Measurements from ENCODE around the gene FEM1A. TPM values are rescaled to one million over a fixed set of nuclear protein-coding genes. Genes with fewer than 3 reads are reported as not detected.
"Not testable (repeated sequence)": the region's sequence is repeated elsewhere in the genome, so short reads cannot be mapped to it uniquely, and the experiment has no call there.

The FEM1A gene
- total and polyA plus RNA-seq, 4 experiments from 2014 or later = 1.3 to 16.7 (median 9.9) TPM

- not testable (repeated sequence) for H3K27me3 ChIP-seq (ENCODE audit: insufficient read depth, low read length); H3K9me3 Mint-ChIP-seq; H3K27me3 Mint-ChIP-seq; H3K9me3 ChIP-seq (ENCODE audit: control insufficient read depth in 1 of 2, low read length in 2 of 2)
- H3K36me3 ChIP-seq (ENCODE audit: insufficient read depth, low read length) = peaks cover 35% of the 10 kb centered on the region
- ChIA-PET CTCF (ENCODE audit: partially characterized antibody) (interaction anchor here (1.0 to 5.8 kb wide), 10 partner anchors 8 to 221 kb away, joined by 3 to 162 read pairs (median 10); partner anchors contain the start of gene DPP9), POLR2A (ENCODE audit: partially characterized antibody) (interaction anchor here (0.7 to 4.9 kb wide), 10 partner anchors 8 to 1632 kb away, joined by 3 to 76 read pairs (median 6); partner anchors contain the start of genes DPP9, KDM4B, KHSRP and MYDGF)
- peaks cover 11 to 46% (median 28%) of the 10 kb centered on the region in 4 donors for H3K4me1 Mint-ChIP-seq
- peak in 1 of 5 donors; percentile 43 for DNase-seq
- peaks cover 36% of the 10 kb centered on the region for H3K4me1 ChIP-seq (ENCODE audit: insufficient read depth, low read length)
- peaks cover 7 to 35% of the 10 kb centered on the region in 2 donors for H3K36me3 Mint-ChIP-seq
- peak overlapping the region in 1 of 2 donors; percentile 74 for H3K4me3 ChIP-seq (ENCODE audit: low read length in 2 of 2)
- H3K27ac ChIP-seq (ENCODE audit: low read depth, low read length) = peak overlapping the region; percentile 89
- intact Hi-C loops (cut with micrococcal nuclease) = loop anchor here (5.0 kb wide), 1 partner anchor 215 kb away; no protein-coding TSS in a partner anchor
- peak overlapping the region; percentile 52 to 95 (median 73) for H3K27ac Mint-ChIP-seq
- H3K4me3 Mint-ChIP-seq = peak overlapping the region; percentile 76 to 90 (median 84)
These were observed 708 bp downstream of the FEM1A start for GRCh38 chr19:4792019-4792865.

GRCh38 chr19:4792866-4793195 is 1.3 kb downstream of the FEM1A start:
- intact Hi-C loops (cut with micrococcal nuclease) = loop anchor here (5.0 kb wide), 1 partner anchor 216 kb away; no protein-coding TSS in a partner anchor
- H3K27me3 ChIP-seq (ENCODE audit: insufficient read depth, low read length); H3K27me3 Mint-ChIP-seq; H3K9me3 ChIP-seq (ENCODE audit: control insufficient read depth in 1 of 2, low read length in 2 of 2); H3K4me3 ChIP-seq (ENCODE audit: low read length in 2 of 2); H3K9me3 Mint-ChIP-seq: not testable (repeated sequence)
- ChIA-PET POLR2A (ENCODE audit: partially characterized antibody) (interaction anchor here (2.2 to 4.9 kb wide), 2 partner anchors 16 to 69 kb away, joined by 6 to 76 read pairs; partner anchors contain the start of gene DPP9), CTCF (ENCODE audit: partially characterized antibody) (interaction anchor here (3.3 to 5.8 kb wide), 2 partner anchors 16 to 64 kb away, joined by 30 to 162 read pairs; partner anchors contain the start of gene DPP9)
- peak overlapping the region; percentile 54 to 84 (median 70) for H3K4me3 Mint-ChIP-seq
- H3K36me3 Mint-ChIP-seq = peaks cover 7 to 38% of the 10 kb centered on the region in 2 donors
- peaks cover 36% of the 10 kb centered on the region for H3K4me1 ChIP-seq (ENCODE audit: insufficient read depth, low read length)
- peak overlapping the region; percentile 89 for H3K27ac ChIP-seq (ENCODE audit: low read depth, low read length)
- H3K4me1 Mint-ChIP-seq = peaks cover 11 to 46% (median 28%) of the 10 kb centered on the region in 4 donors
- H3K36me3 ChIP-seq (ENCODE audit: insufficient read depth, low read length) = peaks cover 35% of the 10 kb centered on the region
- peak overlapping the region in 6 of 7 donors; percentile 18 to 73 (median 60) for H3K27ac Mint-ChIP-seq
- peak in 1 of 5 donors; percentile 45 for DNase-seq

- H3K4me3 ChIP-seq (ENCODE audit: low read length in 2 of 2); H3K27me3 ChIP-seq (ENCODE audit: insufficient read depth, low read length); H3K9me3 Mint-ChIP-seq; H3K27me3 Mint-ChIP-seq; DNase-seq; H3K27ac ChIP-seq (ENCODE audit: low read depth, low read length); H3K9me3 ChIP-seq (ENCODE audit: control insufficient read depth in 1 of 2, low read length in 2 of 2): not testable (repeated sequence)
- ChIA-PET CTCF (ENCODE audit: partially characterized antibody) (interaction anchor here (3.3 kb wide), 1 partner anchor 16 kb away, joined by 30 read pairs; no protein-coding TSS in a partner anchor), POLR2A (ENCODE audit: partially characterized antibody) (interaction anchor here (4.9 kb wide), 1 partner anchor 70 kb away, joined by 76 read pairs; the partner anchor contains the start of gene DPP9)
- peak overlapping the region in 7 of 8 donors; percentile 33 to 71 (median 61) for H3K4me3 Mint-ChIP-seq
- peaks cover 7 to 40% of the 10 kb centered on the region in 2 donors for H3K36me3 Mint-ChIP-seq
- H3K27ac Mint-ChIP-seq = peak overlapping the region in 4 of 7 donors; percentile 19 to 57 (median 45)
- peaks cover 11 to 46% (median 28%) of the 10 kb centered on the region in 4 donors for H3K4me1 Mint-ChIP-seq
- Histone ChIP-seq H3K4me1 (ENCODE audit: insufficient read depth, low read length) (peaks cover 36% of the 10 kb centered on the region), H3K36me3 (ENCODE audit: insufficient read depth, low read length) (peaks cover 35% of the 10 kb centered on the region)
- intact Hi-C loops (cut with micrococcal nuclease) = loop anchor here (5.0 kb wide), 1 partner anchor 216 kb away; no protein-coding TSS in a partner anchor
These were observed 1.7 kb downstream of the FEM1A start for GRCh38 chr19:4793278-4793677.

- CTCF ChIA-PET (ENCODE audit: partially characterized antibody) = interaction anchor here (0.7 to 0.8 kb wide), 2 partner anchors 15 to 74 kb away, joined by 3 to 4 read pairs; no protein-coding TSS in a partner anchor
These were observed 3.4 kb downstream of the FEM1A start for GRCh38 chr19:4794971-4795370.

GRCh38 chr19:4795400-4795799 is 3.9 kb downstream of the FEM1A start:
- Histone ChIP-seq H3K27me3 (ENCODE audit: insufficient read depth, low read length) (no peaks in the 10 kb centered on the region), H3K27ac (ENCODE audit: low read depth, low read length) (no peak overlapping the region), H3K9me3 (ENCODE audit: control insufficient read depth in 1 of 2, low read length in 2 of 2) (no peaks in the 10 kb centered on the region), H3K36me3 (ENCODE audit: insufficient read depth, low read length) (peaks cover 35% of the 10 kb centered on the region), H3K4me1 (ENCODE audit: insufficient read depth, low read length) (peaks cover 36% of the 10 kb centered on the region), H3K4me3 (ENCODE audit: low read length in 2 of 2) (no peak overlapping the region)
- Mint-ChIP-seq H3K4me1 (peaks cover 14 to 46% (median 28%) of the 10 kb centered on the region in 4 donors), H3K4me3 (peak overlapping the region in 2 of 8 donors; percentile 8 to 32), H3K36me3 (peaks cover 11 to 46% of the 10 kb centered on the region in 2 donors), H3K27ac (peak overlapping the region in 3 of 7 donors; percentile 13 to 82 (median 62)), H3K27me3 (no peaks in the 10 kb centered on the region), H3K9me3 (no peaks in the 10 kb centered on the region)
- CTCF ChIA-PET (ENCODE audit: partially characterized antibody) = interaction anchor here (6.4 kb wide), 1 partner anchor 14 kb away, joined by 48 read pairs; no protein-coding TSS in a partner anchor
- no peak for DNase-seq
- intact Hi-C loops (cut with micrococcal nuclease) = no loop called here
- POLR2A ChIA-PET (ENCODE audit: partially characterized antibody) = no interaction called here

More at GRCh38 chr19:4794971-4795370, 3.4 kb downstream of the FEM1A start:
- Mint-ChIP-seq H3K4me1 (peaks cover 14 to 46% (median 28%) of the 10 kb centered on the region in 4 donors), H3K9me3 (no peaks in the 10 kb centered on the region), H3K27ac (peak overlapping the region in 2 of 7 donors; percentile 62), H3K36me3 (peaks cover 11 to 46% of the 10 kb centered on the region in 2 donors), H3K27me3 (no peaks in the 10 kb centered on the region), H3K4me3 (peak overlapping the region in 2 of 8 donors; percentile 4 to 44)
- H3K27me3 ChIP-seq (ENCODE audit: insufficient read depth, low read length) = no peaks in the 10 kb centered on the region
- no peak overlapping the region for H3K4me3 ChIP-seq (ENCODE audit: low read length in 2 of 2)
- intact Hi-C loops (cut with micrococcal nuclease) = loop anchor here (5.0 kb wide), 1 partner anchor 218 kb away; no protein-coding TSS in a partner anchor
- DNase-seq = no peak
- H3K4me1 ChIP-seq (ENCODE audit: insufficient read depth, low read length) = peaks cover 36% of the 10 kb centered on the region
- H3K27ac ChIP-seq (ENCODE audit: low read depth, low read length) = no peak overlapping the region
- POLR2A ChIA-PET (ENCODE audit: partially characterized antibody) = no interaction called here
- H3K9me3 ChIP-seq (ENCODE audit: control insufficient read depth in 1 of 2, low read length in 2 of 2) = no peaks in the 10 kb centered on the region
- H3K36me3 ChIP-seq (ENCODE audit: insufficient read depth, low read length) = peaks cover 35% of the 10 kb centered on the region

- POLR2A ChIA-PET (ENCODE audit: partially characterized antibody) = interaction anchor here (0.7 to 1.2 kb wide), 3 partner anchors 9 to 164 kb away, joined by 3 to 6 read pairs (median 4); partner anchors contain the start of gene FEM1A
- Histone ChIP-seq H3K4me3 (ENCODE audit: low read length in 2 of 2) (no peak overlapping the region), H3K9me3 (ENCODE audit: control insufficient read depth in 1 of 2, low read length in 2 of 2) (no peaks in the 10 kb centered on the region), H3K27me3 (ENCODE audit: insufficient read depth, low read length) (no peaks in the 10 kb centered on the region), H3K36me3 (ENCODE audit: insufficient read depth, low read length) (peaks cover 8% of the 10 kb centered on the region), H3K4me1 (ENCODE audit: insufficient read depth, low read length) (peaks cover under 1% of the 10 kb centered on the region), H3K27ac (ENCODE audit: low read depth, low read length) (no peak overlapping the region)
- peaks cover 11 to 21% of the 10 kb centered on the region in 2 donors for H3K36me3 Mint-ChIP-seq
- H3K4me3 Mint-ChIP-seq = no peak overlapping the region
- no peaks in the 10 kb centered on the region for H3K9me3 Mint-ChIP-seq
- H3K27me3 Mint-ChIP-seq = no peaks in the 10 kb centered on the region
- CTCF ChIA-PET (ENCODE audit: partially characterized antibody) = interaction anchor here (1.5 to 6.4 kb wide), 3 partner anchors 8 to 13 kb away, joined by 4 to 48 read pairs (median 5); partner anchors contain the start of gene FEM1A
- H3K4me1 Mint-ChIP-seq = peaks cover 6 to 12% (median 7%) of the 10 kb centered on the region in 4 donors
- no peak overlapping the region for H3K27ac Mint-ChIP-seq
- intact Hi-C loops (cut with micrococcal nuclease) = no loop called here
- no peak for DNase-seq
These were observed 9.1 kb downstream of the FEM1A start for GRCh38 chr19:4800591-4801081.
